ENCODE measurements around the gene DIPK1A. TPM values are rescaled to one million over a fixed set of nuclear protein-coding genes. Genes with fewer than 3 reads are reported as not detected.
A peak's percentile ranks its signal among the peaks of the same experiment; 100 is the strongest.

DIPK1A gene
- 8.2 and 10.8 TPM in 2 replicates for polyA plus RNA-seq (2014; cell fraction: cytosol; rRNA removed)
- polyA plus RNA-seq (2014; cell fraction: nucleus; rRNA removed) = 3.0 and 6.4 TPM in 2 replicates

DNA sequence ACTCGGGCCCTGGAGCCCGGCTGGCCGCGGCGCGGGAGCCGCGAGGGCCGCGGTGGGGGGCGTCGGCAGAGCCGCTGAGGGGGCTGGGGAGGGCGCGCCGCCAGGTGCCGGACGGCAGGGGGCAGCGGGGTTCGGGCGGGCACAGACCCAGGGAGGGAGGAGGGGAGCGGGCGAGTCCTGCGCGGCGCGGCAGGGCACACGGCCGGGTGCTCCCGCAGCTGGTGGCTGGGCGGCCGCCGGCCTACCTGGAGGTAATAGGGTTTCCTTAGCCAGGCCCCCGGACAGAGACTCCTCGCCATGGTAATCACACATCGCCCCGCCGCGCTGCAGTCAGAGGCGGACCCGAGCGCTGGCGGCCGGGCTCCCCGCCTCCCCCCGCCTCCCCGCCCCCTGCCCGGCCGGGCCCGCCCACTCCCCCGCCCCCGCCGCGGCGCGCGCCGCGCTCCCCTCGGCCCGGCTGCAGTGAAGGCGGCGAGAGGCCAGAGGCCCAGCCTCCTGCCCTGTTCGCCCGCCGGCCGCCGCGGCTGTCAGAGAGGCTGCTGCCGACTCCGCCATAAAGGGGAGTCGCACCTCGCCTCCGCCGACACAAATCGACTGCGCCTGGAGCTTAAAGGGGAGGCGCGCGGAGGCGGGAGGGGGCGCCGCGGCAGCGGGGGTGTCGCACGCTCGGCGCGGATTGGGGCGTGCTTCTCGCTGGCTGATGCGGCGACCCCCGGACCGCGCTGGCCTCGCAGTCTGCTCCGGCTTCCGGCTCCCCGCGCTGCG, at the start of gene DIPK1A:
DIPK1A (minus strand) TSS at position 332 of the 765 bp plus-strand sequence; CDS start at position 299, 33 bp downstream.
- DNase-seq (ENCODE audit: low spot score) = peak; percentile 75

DNA sequence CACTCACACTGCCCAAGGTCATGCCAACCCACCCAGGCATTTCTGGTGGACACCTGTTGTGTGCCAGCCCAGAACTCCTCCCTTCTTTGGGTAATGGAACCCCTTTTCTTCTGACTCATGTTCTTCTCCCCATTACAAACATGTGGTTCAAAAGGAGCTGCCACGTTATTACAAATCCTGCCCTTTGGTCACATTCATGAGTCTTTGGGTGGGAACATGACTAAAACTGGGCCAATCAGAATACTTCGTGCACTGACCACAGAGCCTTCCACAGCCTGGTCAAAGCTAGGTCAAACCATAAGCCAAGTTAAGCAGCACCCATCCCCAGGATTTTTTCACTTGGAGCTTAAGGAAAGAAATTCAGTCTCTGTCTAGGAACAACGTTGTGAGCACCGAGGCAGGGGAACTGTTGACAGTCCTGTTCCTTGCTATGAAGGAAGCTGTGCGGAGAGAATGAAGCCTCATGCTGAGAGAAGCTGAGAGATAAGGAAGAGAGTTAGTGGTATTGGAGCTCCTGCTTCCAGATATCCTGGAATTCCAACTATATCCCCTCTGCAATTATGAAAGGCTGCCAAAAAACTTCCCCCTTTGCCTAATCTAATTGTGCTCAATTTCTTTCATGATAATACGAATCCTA, 46.8 kb upstream of the DIPK1A start:
- no peak for DNase-seq (ENCODE audit: low spot score)

DNA sequence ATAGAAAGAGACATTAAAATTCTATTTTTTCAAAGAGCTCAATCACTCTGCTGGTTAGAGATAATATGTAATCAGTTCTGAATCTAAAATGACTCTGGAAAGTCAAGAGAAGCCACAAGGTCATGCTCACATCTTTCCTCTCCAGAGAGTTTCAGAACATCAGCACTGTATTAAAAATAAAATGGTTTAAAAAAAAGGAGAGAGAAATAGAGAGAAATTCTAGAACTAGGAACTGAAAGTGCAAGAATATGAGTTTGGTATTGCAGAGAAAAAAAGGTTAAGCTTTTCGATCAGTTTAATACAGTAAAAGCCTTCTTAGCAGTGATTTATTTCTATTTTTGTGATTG, 44.0 kb upstream of the DIPK1A start:
- DNase-seq (ENCODE audit: low spot score) = no peak

DNA sequence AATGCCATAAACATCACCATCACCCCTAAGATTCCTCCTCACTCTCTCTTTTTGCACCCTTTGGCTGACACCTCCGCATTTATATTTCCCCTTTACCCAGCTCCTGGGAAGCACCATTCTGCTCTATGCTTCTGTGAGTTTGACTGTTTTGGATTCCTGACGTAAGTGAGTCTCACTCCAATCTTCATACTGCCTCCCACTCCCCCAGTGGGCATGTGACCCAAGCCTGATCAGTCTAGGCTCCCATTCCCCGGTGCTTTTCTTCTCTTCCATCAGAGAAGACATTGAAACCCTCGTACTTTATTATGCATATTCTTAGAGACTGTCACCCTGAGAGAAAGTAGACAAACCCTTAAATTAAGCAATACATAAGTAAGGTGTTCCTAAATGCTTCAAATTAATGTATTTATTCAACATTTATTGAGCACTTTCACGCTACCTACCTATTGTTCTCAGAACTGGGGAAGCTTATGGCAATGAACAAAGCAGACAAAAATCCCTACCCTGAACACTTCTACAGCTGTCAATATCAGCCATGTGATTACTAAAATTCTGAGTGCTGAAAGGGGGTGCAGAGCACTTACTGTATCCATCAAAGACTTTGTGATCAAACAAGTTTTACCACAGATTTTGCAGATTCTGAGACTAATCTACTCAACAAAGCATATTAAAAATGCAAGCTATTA, 43.4 kb upstream of the DIPK1A start:
- DNase-seq (ENCODE audit: low spot score) = no peak

DNA sequence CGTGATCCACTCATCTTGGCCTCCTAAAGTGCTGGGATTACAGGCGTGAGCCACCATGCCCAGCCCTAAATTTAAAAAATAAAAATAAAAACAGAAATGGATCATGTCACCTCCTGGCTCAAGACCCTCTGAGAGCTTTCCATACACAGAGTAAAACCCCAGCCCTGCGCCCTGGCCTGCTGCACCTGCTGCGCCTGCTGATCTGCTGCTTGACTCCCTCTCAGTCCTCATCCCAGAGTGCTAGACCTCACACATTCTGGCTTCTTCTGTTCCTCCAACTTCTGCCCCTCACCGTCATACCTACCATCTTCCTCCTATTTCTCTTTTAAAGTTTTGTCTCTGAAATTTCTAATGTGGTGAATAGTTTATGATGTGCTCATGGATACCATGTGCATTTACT, 42.7 kb upstream of the DIPK1A start:
- no peak for DNase-seq (ENCODE audit: low spot score)

DNA sequence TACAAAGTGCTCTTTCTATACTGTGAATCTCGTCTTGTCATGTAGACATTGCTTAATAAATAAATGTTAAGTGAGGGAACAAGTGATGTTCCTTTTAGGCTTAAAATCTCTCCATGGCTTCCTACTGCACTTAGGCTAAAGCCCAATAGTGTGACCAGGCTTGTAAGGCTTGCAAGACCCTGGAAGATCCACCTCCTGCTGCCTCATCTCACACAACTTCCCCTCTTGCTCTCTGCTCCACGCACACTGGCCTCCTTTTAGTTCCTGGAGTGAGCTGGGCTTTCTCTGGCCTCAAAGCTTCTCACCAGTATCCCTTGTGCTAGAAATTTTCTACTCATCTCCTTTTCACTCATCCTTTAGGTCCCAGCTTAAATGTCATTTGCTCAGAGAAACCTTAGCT, 41.5 kb upstream of the DIPK1A start:
- DNase-seq (ENCODE audit: low spot score) = no peak

DNA sequence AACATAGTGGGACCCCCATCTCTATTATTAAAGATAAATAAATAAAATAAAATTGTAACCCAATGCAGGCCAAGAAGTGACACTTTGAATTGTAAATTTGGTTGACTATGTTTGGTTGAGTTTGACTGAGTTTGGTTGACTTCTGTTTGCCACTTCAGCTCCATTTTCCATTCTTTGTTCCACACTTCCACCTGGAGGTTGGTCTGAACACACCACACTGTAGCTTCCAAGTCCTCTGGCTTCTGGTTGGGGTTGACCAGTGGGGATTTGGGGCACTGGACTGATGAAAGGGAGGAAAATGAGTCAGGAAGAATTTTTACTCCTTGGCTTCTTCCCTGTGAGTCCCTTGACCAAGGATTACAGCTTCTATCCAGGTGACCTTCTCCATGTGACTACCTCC, 40.6 kb upstream of the DIPK1A start:
- DNase-seq (ENCODE audit: low spot score) = no peak

DNA sequence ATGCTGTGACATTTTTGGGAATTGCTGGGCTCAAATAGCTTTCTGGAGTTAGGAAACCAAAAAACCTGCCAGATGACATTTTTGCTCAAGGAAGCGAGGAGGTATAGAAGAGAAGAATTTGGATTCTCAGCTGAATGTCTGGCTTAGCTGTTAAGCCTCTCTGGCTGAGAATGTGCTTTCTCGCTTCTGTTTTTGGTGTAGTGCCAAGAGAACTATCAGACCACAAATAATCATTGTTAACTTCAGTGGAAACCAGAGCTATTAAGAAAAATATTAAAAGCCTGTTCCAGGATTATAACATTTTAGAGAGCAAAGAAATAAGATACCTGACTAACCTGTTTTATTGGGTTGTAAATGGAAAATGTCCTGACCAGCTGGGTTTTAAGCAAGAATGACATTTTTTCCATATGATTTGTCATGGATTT, 39.5 kb upstream of the DIPK1A start:
- no peak for DNase-seq (ENCODE audit: low spot score)

DNA sequence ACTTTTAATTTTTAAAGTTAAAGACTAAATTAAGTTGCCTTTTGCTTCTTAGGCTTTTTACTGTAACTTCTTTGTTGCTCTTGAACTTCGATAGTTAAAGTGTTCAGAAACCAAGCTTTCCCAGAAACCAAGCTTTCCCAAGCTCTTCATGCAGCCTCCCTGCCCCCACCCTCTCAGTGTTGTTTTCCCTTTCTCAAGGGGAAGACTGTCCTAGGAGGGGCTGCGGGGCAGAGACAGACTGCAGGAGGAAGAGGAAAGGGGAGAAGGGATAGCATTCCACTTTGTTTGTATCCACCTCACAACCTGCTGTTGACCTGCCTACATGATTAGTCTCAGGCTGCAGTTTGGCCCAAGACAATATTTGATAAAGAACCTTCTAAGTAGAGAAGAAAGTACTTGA, 39.0 kb upstream of the DIPK1A start:
- no peak for DNase-seq (ENCODE audit: low spot score)

DNA sequence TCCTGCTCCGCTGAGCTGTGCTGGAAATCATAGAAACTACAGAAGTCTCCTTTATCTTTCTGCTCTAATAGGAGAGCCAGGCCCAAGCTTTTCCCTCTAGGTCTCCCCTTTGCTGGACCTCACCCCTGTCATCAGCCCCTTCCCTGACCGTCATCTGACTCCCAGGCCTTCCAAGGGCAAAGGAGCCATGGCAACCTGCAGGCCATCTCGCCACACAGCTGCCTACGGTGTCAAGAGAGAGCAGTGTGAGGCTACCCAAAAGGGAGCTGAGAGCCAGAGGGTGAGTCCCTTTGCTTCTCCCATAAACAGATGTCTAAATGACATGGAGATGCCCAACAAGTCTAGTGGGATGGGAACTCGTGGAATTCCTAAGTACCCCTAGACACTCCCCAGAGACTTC, 37.6 kb upstream of the DIPK1A start:
- DNase-seq (ENCODE audit: low spot score) = no peak

DNA sequence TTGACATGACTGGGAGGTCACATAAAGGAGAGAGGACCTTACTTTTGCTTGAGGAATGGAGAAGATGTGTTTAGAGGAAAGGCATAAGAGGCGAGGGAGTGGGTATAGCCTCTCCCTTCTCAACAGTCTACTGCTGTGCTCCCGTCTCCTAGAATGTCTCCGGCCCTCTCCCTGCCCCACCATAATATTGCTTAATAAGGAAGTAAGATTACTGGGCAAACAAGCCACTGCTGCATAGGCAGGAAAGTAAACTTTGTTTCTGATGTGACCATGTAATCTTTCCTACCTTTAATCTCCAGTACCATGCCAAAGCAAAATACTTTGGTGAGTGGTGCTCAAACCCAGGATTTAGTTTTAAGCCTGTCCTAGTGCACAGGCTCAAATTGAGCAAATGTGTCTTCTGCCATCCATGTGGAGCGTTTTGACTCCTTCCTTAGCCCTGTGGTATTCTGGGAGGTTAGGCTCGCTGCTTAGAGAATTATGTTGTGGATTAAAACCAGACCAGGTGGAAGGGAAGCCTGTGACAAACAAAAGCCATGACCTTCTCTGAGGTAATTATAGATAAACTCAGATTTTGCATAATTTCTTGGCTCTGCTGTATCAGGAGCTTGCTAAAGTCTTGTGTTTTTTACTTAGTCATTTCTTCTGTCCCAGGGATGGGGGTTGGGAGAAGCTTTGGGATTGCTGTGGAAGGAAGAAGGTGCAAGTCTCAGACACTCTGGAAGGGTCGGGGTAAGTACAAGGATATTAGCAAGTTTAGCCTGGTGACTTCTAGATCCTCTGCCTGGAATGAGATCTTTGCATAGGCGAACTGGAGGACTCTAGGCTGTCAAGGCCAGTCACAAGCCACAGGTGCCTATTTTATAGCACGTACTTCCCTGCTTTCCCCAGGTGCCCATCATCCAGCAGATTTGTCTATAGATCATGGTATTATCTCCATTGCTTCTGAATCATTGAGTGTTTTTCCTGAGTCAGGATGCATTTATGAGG, 34.5 kb upstream of the DIPK1A start:
- no peak for DNase-seq (ENCODE audit: low spot score)

DNA sequence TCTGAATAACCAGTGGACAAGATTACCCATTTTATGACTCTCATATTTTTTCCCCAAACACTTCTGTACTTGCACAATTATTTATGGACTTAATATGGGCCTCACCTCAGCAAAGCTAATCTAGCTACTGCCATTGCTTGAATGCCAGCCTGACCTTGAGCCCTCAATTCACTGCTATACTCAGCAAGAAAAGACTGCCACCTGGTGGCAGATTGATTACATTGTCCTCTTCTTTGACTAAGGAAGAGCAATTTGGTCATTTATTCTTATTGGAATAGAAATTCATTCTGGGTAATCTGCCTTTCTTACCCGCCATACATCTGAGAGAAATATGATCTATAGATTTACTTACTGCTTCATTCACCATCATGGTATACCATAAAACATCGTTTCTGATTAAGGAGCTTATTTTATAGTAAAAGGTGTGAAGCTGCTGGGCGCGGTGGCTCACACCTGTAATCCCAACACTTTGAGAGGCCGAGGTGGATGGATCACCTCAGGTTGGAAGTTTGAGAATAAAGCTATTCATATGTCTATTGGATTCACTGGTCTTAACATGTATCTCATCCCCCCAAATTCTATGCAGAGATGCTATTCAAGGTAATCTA, 32.9 kb upstream of the DIPK1A start:
- peak; percentile 77 for DNase-seq (ENCODE audit: low spot score)

DNA sequence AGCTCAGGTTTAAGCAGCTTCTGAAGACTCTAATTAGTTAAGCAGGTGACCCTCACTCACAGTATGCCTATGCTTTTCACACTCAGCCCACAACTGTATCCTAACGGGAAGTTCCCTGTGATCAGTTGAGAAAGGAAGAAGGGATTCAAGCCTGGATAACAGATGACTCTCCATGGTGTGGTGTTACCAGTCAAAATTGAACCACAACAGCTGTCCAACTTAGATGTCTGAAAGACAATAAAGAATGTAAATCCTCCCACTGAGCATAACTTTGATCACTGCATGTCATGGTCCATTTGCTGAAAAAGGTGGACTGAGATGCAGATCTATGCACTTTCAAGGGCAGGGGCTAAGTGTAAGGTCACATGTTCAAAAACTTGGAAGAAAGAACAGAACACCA, 32.3 kb upstream of the DIPK1A start:
- no peak for DNase-seq (ENCODE audit: low spot score)

DNA sequence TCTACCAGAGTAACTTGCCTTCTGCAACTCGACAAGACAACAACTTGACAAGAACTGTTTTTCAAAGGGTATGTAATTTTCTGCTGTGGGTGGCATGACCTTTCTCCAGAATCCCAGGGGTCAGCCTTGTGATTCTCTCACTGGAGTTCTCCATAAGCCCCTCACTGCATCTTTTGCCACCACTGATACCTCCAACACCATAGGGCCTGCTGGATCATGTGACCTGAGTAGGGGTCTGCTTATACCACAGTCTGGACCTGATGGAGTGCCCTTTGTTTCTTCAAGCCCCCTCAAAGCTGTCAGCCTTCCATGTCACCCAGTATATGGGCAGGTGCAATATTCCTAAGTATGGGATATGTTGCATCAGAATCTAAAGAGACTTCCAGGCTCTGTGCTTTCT, 31.6 kb upstream of the DIPK1A start:
- DNase-seq (ENCODE audit: low spot score) = no peak

DNA sequence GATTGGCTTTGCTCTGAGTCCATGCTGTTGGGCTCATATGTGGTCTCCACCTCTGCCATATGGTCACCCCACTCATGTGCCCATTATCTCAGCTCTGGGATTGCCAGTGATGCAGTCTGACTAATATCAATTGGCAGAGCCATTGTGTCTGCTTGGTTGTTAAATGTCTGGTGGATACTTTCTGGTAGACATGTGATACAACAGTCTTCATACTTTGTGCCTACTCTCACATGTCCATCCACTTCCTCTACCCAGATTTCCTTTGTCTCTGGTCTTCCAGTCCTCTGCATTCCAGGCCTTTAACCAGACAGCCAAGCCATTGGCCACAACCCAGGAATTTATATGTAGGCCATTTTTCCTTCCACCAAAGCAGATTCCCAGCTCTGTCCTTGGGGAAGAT, 30.8 kb upstream of the DIPK1A start:
- no peak for DNase-seq (ENCODE audit: low spot score)

DNA sequence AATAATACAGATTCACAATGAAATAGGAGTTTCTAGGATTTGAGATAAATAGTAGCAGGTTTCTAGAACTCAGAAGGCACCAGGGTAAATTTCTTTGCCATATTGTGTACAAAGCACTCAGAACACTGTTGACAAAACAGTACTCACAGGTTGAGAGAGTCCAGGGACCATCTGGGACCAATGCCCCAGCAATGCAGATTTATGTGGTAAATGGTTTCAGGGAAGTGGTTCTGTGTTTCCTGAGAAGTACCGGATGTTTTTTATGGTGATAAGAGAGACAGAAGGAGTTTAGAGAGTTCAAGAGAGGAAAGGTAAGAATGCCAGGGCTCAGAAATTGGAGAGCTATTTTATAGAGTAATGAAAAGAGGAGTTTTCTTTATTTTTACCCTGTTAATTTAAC, 29.6 kb upstream of the DIPK1A start:
- DNase-seq (ENCODE audit: low spot score) = no peak

DNA sequence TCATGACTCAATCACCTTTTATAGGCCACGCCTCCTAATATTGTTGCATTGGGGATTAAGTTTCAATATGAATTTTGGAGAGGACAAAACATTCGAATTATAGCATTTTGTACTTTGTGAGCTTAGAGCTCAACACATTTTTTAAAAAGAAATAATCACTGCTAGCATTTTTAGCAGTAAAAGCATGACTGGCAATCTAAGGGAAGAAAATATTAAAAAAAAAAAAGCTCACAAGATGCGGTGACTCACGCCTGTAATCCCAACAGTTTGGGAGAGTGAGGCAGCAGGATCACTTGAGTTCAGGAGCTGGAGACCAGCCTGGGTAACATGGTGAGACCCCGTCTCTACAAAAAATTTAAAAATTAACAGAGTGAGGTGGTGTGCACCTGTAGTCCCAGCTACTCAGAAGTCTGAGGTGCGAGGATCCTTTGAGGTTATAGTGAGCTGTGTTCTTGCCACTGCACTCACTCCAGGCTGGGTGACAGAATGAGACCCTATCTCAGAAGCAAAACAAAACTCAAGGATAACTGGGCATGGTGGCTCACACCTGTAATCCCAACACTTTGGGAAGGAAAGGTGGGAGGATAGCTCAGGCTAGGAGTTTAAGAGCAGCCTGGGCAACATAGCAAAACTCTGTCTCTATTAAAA, 28.8 kb upstream of the DIPK1A start:
- no peak for DNase-seq (ENCODE audit: low spot score)

DNA sequence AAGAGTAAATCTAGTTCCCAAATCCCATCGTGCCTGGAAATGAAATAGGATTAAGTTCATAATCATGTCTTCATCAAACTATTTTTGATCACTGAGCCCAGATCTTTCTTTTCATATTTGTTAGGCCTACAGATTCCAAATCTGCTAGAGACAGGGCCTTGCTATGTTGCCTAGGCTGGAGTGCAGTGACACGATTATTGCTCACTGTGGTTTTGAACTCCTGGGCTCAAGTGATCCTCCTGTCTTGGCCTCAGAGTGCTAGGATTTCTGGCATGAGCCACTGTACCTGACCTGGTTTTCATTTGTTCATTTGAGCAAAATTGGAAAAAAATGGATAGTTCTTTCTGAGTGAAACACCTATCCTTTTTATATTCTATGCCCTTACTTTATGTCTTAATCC, 28.0 kb upstream of the DIPK1A start:
- DNase-seq (ENCODE audit: low spot score) = no peak

DNA sequence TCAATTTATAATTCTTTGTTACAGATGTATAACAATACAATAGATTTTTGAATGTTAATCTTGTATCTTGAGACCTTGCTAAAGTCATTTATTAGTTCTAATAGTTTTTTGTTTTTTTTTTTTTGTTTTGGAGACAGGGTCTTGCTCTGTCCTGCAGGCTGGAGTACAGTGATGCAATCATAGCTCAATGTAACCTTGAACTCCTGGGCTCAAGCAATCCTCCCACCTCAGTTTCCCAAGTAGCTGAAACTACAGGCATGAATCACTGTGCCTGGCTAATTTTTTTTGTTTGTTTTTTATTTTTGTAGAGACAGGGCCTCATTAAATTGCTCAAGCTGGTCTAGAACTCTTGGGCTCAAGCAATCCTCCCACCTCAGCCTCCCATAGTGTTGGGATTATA, 26.2 kb upstream of the DIPK1A start:
- no peak for DNase-seq (ENCODE audit: low spot score)

DNA sequence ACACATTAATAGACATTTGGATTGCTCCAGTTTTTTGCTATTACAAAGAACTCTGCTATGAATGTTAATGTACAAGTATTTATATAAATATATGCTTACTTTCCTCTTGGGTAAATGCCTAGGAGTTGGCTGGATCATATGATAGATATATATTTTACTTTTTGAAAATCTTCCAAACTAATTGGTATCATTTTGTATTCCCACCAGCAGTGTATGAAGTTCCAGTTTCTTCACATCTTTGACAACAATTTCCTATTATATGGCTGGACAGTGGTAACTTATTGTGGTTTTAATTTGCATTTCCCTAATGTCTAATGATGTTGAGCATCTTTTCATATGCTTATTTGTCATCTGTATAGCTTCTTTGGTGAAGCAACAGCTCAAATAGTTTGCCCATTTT, 23.8 kb upstream of the DIPK1A start:
- no peak for DNase-seq (ENCODE audit: low spot score)

Measured in SK-N-DZ (cell line).